Nephron (organoid): ENCODE results near the gene RSL1D1.
"Not testable (repeated sequence)": the region's sequence is repeated elsewhere in the genome, so short reads cannot be mapped to it uniquely, and the experiment has no call there.

Experiments used
- H3K27ac Mint-ChIP-seq, 3 experiments: 2 replicates each; pipeline ENCODE4 v1.8.0; 2020; ENCODE audit warnings: mixed read lengths in 3 of 3, mild to moderate bottlenecking in 2 of 3, moderate library complexity in 1 of 3
- H3K27me3 Mint-ChIP-seq: 2 replicates; pipeline ENCODE4 v1.8.0; 2021; ENCODE audit warnings: low read depth, mild to moderate bottlenecking, moderate library complexity, mixed read lengths
- H3K36me3 Mint-ChIP-seq: 2 replicates; pipeline ENCODE4 v1.8.0; 2020; ENCODE audit warnings: low read depth, mixed read lengths
- H3K4me1 Mint-ChIP-seq: 2 replicates; pipeline ENCODE4 v1.8.0; 2020; ENCODE audit warnings: mixed read lengths
- H3K4me3 Mint-ChIP-seq, 3 experiments: 2 replicates each; pipeline ENCODE4 v1.8.0; 2020; ENCODE audit warnings: mild to moderate bottlenecking in 3 of 3, mixed read lengths in 3 of 3, moderate library complexity in 2 of 3
- H3K9me3 Mint-ChIP-seq: 2 replicates; pipeline ENCODE4 v1.8.0; 2020; ENCODE audit warnings: mixed read lengths
- CTCF ChIP-seq, 3 experiments: fragments of 200-600 bp; sonication (generic); IDR thresholded peaks; one replicate each; pipeline ENCODE4 v1.5.0; 2021; ENCODE audit warnings: antibody characterized with exemption in 3 of 3; ENCODE audit not compliant: unreplicated experiment in 3 of 3

RSL1D1 gene

DNA sequence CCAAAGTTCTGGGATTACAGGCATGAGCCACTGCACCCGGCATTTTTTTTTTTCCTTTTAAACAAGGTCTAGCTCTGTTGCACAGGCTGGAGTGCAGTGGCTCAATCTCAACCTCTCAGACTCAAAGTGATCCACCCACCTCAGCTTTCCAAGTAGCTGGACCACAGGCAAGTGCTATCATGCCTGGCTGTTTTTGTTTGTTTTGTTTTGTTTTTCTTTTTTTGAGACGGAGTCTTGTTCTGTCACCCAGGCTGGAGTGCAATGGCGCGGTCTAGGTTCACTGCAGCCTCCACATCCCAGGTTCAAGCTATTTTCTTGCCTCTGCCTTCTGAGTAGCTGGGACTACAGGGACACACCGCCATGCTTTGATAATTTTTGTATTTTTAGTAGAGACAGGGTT, 35.2 kb downstream of the RSL1D1 start:
- Mint-ChIP-seq H3K27me3 (no peaks in the 10 kb centered on the region), H3K27ac (no peak overlapping the region)

DNA sequence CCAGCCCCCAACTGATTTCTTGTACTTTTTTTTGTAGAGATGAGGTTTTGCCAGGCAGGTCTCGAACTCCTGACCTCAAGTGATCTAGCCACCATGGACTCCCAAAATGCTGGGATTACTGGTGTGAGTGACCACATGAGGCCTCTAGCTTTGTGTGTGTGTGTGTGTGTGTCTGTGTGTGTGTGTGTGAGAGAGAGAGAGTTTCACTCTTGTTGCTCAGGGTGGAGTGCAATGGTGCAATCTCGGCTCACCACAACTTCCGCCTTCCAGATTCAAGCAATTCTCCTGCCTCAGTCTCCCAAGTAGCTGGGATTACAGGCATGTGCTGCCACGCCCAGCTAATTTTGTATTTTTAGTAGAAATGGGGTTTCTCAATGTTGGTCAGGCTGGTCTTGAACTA, 36.5 kb downstream of the RSL1D1 start:
- not testable (repeated sequence) for H3K27ac Mint-ChIP-seq, H3K27me3 Mint-ChIP-seq, H3K9me3 Mint-ChIP-seq, H3K4me1 Mint-ChIP-seq, H3K4me3 Mint-ChIP-seq, H3K36me3 Mint-ChIP-seq

More for the DNA sequence above, 35.2 kb downstream of the RSL1D1 start:
- no peak for TF ChIP-seq CTCF (IDR thresholded peaks at IDR 0.05; ENCODE audit: unreplicated experiment in 3 of 3)
- H3K36me3 Mint-ChIP-seq, result no peaks in the 10 kb centered on the region
- H3K4me1 Mint-ChIP-seq, result no peaks in the 10 kb centered on the region
- no peak overlapping the region for H3K4me3 Mint-ChIP-seq
- H3K9me3 Mint-ChIP-seq, result no peaks in the 10 kb centered on the region

DNA sequence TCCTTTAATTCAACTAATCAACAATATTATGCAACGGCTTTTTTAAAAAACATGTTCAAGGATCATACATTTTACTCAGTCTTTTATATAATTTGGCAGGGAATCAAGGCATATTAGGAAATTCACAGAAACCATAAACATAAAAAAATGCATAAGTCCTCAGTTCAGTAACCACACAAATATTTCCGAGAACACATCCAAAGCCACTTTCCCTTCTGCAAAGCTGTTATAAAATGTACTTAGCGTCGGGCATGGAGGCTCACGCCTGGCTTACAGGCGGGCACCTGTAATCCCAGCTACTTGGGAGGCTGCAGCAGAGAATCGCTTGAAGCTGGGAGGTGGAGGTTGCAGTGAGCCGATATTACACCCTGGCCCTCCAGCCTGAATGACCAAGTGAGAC, 44.6 kb downstream of the RSL1D1 start:
- no peak overlapping the region for H3K27ac Mint-ChIP-seq
- peaks cover 3% of the 10 kb centered on the region for H3K4me1 Mint-ChIP-seq
- peaks cover 7% of the 10 kb centered on the region for H3K27me3 Mint-ChIP-seq
- no peaks in the 10 kb centered on the region for H3K9me3 Mint-ChIP-seq
- no peak overlapping the region for H3K4me3 Mint-ChIP-seq
- no peak for TF ChIP-seq CTCF (IDR thresholded peaks at IDR 0.05; ENCODE audit: unreplicated experiment in 3 of 3)
- H3K36me3 Mint-ChIP-seq, result no peaks in the 10 kb centered on the region

GRCh38 chr16:11805556-11805955, 45.8 kb downstream of the RSL1D1 start:
- no peaks in the 10 kb centered on the region for H3K9me3 Mint-ChIP-seq
- peaks cover 7% of the 10 kb centered on the region for H3K27me3 Mint-ChIP-seq
- H3K4me3 Mint-ChIP-seq, result no peak overlapping the region
- no peak for TF ChIP-seq CTCF (IDR thresholded peaks at IDR 0.05; ENCODE audit: unreplicated experiment in 3 of 3)
- H3K36me3 Mint-ChIP-seq, result no peaks in the 10 kb centered on the region
- H3K27ac Mint-ChIP-seq, result no peak overlapping the region
- H3K4me1 Mint-ChIP-seq, result peaks cover 8% of the 10 kb centered on the region

DNA sequence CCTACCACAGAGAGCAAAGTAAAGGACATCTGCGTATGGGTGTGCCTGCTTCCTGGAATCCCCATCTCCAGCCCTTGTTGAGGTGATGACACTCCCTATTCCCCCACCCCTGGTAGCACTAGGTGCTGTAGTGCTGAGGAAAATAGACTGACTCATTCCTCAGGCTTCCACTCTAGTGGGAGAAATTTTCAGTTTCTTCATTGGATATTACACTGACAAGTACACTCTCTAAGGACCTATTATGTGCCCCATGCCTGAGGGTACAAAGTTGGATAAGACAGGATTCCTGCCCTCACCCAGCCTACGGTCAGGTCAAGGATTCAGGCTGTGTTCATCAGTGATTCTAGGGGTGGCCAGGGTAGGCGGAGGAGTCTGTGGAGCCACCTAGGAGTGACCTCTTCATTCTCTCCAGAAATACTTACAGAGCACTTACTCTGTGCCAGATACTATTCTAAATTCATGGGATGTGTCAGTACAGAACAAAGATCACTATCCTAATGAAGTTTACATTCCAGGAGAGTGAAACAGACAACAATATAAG, 49.8 kb downstream of the RSL1D1 start:
- peaks cover 3% of the 10 kb centered on the region for H3K27me3 Mint-ChIP-seq
- H3K4me3 Mint-ChIP-seq, result peak overlapping the region in 2 of 3 experiments; percentile 53 to 62
- no peak for TF ChIP-seq CTCF (IDR thresholded peaks at IDR 0.05; ENCODE audit: unreplicated experiment in 3 of 3)
- H3K9me3 Mint-ChIP-seq, result no peaks in the 10 kb centered on the region
- no peaks in the 10 kb centered on the region for H3K36me3 Mint-ChIP-seq
- peaks cover 38% of the 10 kb centered on the region for H3K4me1 Mint-ChIP-seq
- peak overlapping the region in 1 of 3 experiments; percentile 46 for H3K27ac Mint-ChIP-seq

DNA sequence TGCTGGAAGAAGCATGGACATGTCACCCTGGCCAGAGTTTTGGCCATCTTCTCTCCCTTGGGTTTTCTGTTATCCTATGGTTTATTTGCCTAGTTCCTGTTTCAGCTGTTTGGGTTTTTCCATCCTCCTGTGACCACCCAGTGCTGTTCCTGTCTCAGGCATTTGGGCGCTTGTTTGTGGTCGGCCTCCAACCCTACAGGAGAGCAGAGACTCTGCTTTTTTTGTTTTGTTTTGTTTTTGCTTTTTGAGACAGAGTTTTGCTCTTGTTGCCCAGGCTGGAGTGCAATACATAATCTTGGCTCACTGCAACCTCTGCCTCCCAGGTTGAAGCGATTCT, 51.0 kb downstream of the RSL1D1 start:
- peak overlapping the region in 2 of 3 experiments; percentile 62 to 70 for H3K27ac Mint-ChIP-seq
- no peak for TF ChIP-seq CTCF (IDR thresholded peaks at IDR 0.05; ENCODE audit: unreplicated experiment in 3 of 3)
- H3K4me3 Mint-ChIP-seq, result peak overlapping the region; percentile 37 to 78 (median 53)
- peaks cover 44% of the 10 kb centered on the region for H3K4me1 Mint-ChIP-seq
- peaks cover 3% of the 10 kb centered on the region for H3K27me3 Mint-ChIP-seq
- H3K36me3 Mint-ChIP-seq, result no peaks in the 10 kb centered on the region
- H3K9me3 Mint-ChIP-seq, result no peaks in the 10 kb centered on the region
